Left ventricle myocardium inferior (tissue), 1 donor: ENCODE measurements around the gene TMEM238. TPM values are rescaled to one million over a fixed set of nuclear protein-coding genes. Genes with fewer than 3 reads are reported as not detected.

Experiments
- DNase-seq: peaks from one replicate; pipeline ENCODE4 v3.0.0-alpha.2; 2020
- H3K27ac ChIP-seq: fragments of 200-600 bp; replicated peaks from 2 replicates; pipeline ENCODE4 v1.8.0; 2021
- H3K27me3 ChIP-seq: fragments of 200-600 bp; 2 replicates; pipeline ENCODE4 v1.8.0; 2021; ENCODE audit warnings: low read depth
- H3K36me3 ChIP-seq: fragments of 200-600 bp; 2 replicates; pipeline ENCODE4 v1.8.0; 2021
- H3K4me1 ChIP-seq: fragments of 200-600 bp; 2 replicates; pipeline ENCODE4 v1.8.0; 2021
- H3K4me3 ChIP-seq: fragments of 200-600 bp; 2 replicates; pipeline ENCODE4 v1.8.0; 2021; ENCODE audit warnings: mild to moderate bottlenecking, moderate library complexity
- H3K9me3 ChIP-seq: fragments of 200-600 bp; replicated peaks from 2 replicates; pipeline ENCODE4 v1.8.0; 2021
- CTCF ChIP-seq: fragments of 200-600 bp; IDR thresholded peaks from 2 replicates; pipeline ENCODE4 v1.8.0; 2021; ENCODE audit warnings: antibody characterized with exemption, mild to moderate bottlenecking, borderline replicate concordance
- intact Hi-C: fragments of 100-400 bp; cut with micrococcal nuclease; formaldehyde crosslinking; loops from one replicate; pipeline ENCODE4 v1.11.0; 2022
- total RNA-seq: library from RNA; stranded (reverse); fragmentation: NEBNext Ultra II Directional; extraction: Animal tissue kit (Norgen Biotek cat#: 25700); gene quantifications from one replicate; pipeline ENCODE4 v1.2.1, GENCODE V29; 2021
- donor health status: DM: no; HTN: yes; CAD: no; lungs with severe emphysema.

TMEM238 gene
- total RNA-seq, 1 donor from 2014 or later: 0.69 TPM

GRCh38 chr19:55362174-55362989 is 21.7 kb downstream of the TMEM238 start:
- H3K36me3 ChIP-seq: no peaks in the 10 kb centered on the region
- H3K9me3 ChIP-seq: no peaks in the 10 kb centered on the region
- no peak overlapping the region for H3K27ac ChIP-seq
- peaks cover 70% of the 10 kb centered on the region for H3K27me3 ChIP-seq
- no peaks in the 10 kb centered on the region for H3K4me1 ChIP-seq
- H3K4me3 ChIP-seq: no peak overlapping the region
- intact Hi-C loops: no loop called here
- no peak for DNase-seq
- TF ChIP-seq CTCF: no peak

GRCh38 chr19:55360902-55361301 is 23.2 kb downstream of the TMEM238 start:
- Histone ChIP-seq H3K4me1 (no peaks in the 10 kb centered on the region), H3K27ac (no peak overlapping the region), H3K9me3 (no peaks in the 10 kb centered on the region), H3K4me3 (no peak overlapping the region), H3K36me3 (no peaks in the 10 kb centered on the region), H3K27me3 (peaks cover 70% of the 10 kb centered on the region)
- no peak for TF ChIP-seq CTCF
- DNase-seq: no peak
- intact Hi-C loops: no loop called here

GRCh38 chr19:55358943-55359908 is 24.9 kb downstream of the TMEM238 start:
- H3K4me3 ChIP-seq: no peak overlapping the region
- H3K27ac ChIP-seq: no peak overlapping the region
- H3K36me3 ChIP-seq: no peaks in the 10 kb centered on the region
- no peaks in the 10 kb centered on the region for H3K9me3 ChIP-seq
- intact Hi-C loops: no loop called here
- TF ChIP-seq CTCF: no peak
- peaks cover 6% of the 10 kb centered on the region for H3K4me1 ChIP-seq
- peaks cover 70% of the 10 kb centered on the region for H3K27me3 ChIP-seq
- DNase-seq: no peak

GRCh38 chr19:55358493-55358892 is 25.6 kb downstream of the TMEM238 start:
- no peak for TF ChIP-seq CTCF
- H3K4me3 ChIP-seq: no peak overlapping the region
- peaks cover 14% of the 10 kb centered on the region for H3K4me1 ChIP-seq
- peaks cover 76% of the 10 kb centered on the region for H3K27me3 ChIP-seq
- no peak overlapping the region for H3K27ac ChIP-seq
- H3K9me3 ChIP-seq: no peaks in the 10 kb centered on the region
- no peak for DNase-seq
- intact Hi-C loops: no loop called here
- H3K36me3 ChIP-seq: no peaks in the 10 kb centered on the region

- H3K4me3 ChIP-seq: no peak overlapping the region
- TF ChIP-seq CTCF: no peak
- no peaks in the 10 kb centered on the region for H3K36me3 ChIP-seq
- peaks cover 92% of the 10 kb centered on the region for H3K27me3 ChIP-seq
- intact Hi-C loops: no loop called here
- no peak for DNase-seq
- H3K4me1 ChIP-seq: peaks cover 19% of the 10 kb centered on the region
- no peaks in the 10 kb centered on the region for H3K9me3 ChIP-seq
- no peak overlapping the region for H3K27ac ChIP-seq
Observed at GRCh38 chr19:55355213-55355821, 28.8 kb downstream of the TMEM238 start.
